ENCODE results near the gene CNIH2.

The CNIH2 gene

DNA sequence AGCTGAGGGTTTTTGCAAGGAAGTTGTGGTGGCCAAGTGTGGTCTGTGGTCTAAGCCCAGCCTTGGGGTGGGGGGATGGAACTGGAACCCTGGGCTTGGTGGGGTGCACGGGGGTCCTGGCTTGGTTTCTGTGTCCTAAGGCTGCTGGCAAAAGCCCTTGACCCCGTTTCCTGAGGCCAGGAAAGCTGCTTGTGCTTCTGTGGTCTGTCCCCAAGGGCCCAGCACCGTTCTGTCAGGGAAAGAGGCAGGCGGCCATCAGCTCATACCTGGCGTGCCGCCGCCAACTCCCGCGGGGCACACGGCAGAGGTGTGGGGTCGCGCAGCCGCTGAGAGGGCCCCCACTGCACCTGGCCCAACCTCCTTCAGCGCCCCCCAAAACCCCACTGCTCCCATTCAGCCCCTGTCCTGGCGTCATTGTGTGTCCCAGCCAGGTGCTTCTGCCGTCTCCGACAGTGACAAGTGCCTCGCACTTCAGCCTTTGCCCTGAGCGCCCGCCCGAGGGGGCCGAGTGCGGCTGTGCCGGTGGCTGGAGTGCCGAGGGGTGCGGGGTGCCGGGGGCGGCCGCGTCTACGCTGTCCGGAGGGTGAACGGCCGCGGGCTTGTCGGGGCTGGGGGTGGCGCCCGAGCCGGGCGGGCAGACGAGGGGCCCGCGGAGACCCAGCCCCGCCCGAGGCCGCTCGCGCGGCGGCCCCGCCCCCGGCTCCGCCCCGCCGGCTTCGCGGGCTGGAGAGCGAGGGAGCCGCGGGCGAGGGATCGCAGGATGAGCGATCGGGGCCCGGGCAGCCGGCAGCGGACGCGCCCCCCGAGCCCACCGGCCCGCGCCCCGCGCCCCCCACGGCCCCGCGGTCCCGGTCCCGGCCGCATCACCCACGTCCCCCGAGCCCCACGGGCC, at the start of gene CNIH2:
CNIH2 (plus strand) TSS at position 705 of the 892 bp plus-strand sequence. CDS start 282 bp downstream, outside the sequence.
- H3K4me1 ChIP-seq (ENCODE audit: control insufficient read depth in 1 of 2, insufficient read depth in 2 of 2, low read length in 2 of 2): peaks cover 0 to 19% of the 10 kb centered on the region in 2 donors
- H3K9me3 ChIP-seq (ENCODE audit: control insufficient read depth in 1 of 2, low read length in 2 of 2): no peaks in the 10 kb centered on the region
- peaks cover 26 to 38% of the 10 kb centered on the region in 2 donors for H3K36me3 ChIP-seq (ENCODE audit: control insufficient read depth in 1 of 2, insufficient read depth in 2 of 2, low read length in 2 of 2)
- no peaks in the 10 kb centered on the region for H3K27me3 ChIP-seq (ENCODE audit: low read depth, low read length)
- H3K27ac ChIP-seq (ENCODE audit: low read length): no peak within 1 kb of the TSS
- H3K4me3 ChIP-seq (ENCODE audit: low read depth in 1 of 2, low read length in 2 of 2): peak within 1 kb of the TSS in 1 of 2 donors; percentile 28

DNA sequence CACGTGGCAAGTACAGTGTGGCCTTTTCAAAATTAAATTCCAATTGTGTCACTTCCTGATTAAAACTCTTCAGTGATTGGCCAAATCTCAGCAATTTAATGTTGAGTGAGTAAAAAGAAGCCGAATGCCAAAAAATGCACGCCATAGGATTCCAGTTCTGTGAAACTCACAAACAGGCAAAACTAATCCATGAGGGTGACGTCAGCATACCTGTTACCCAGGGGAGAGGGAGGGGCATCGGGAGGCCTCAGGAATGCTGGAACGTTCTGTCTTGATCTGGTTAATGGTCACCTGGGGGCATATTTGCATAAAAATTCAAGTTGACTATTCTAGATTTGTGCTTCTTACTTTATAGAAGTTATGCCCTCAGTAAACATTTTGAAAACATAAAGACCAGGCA, 49.5 kb upstream of the CNIH2 start:
- Histone ChIP-seq H3K4me1 (ENCODE audit: control insufficient read depth in 1 of 2, insufficient read depth in 2 of 2, low read length in 2 of 2) (no peaks in the 10 kb centered on the region), H3K27ac (ENCODE audit: low read length) (no peak overlapping the region), H3K36me3 (ENCODE audit: control insufficient read depth in 1 of 2, insufficient read depth in 2 of 2, low read length in 2 of 2) (peaks cover 27 to 67% of the 10 kb centered on the region in 2 donors), H3K4me3 (ENCODE audit: low read depth in 1 of 2, low read length in 2 of 2) (no peak overlapping the region), H3K9me3 (ENCODE audit: control insufficient read depth in 1 of 2, low read length in 2 of 2) (no peaks in the 10 kb centered on the region), H3K27me3 (ENCODE audit: low read depth, low read length) (no peaks in the 10 kb centered on the region)

GRCh38 chr11:66230156-66230555, 47.8 kb upstream of the CNIH2 start:
- peaks cover 27 to 70% of the 10 kb centered on the region in 2 donors for H3K36me3 ChIP-seq (ENCODE audit: control insufficient read depth in 1 of 2, insufficient read depth in 2 of 2, low read length in 2 of 2)
- H3K27me3 ChIP-seq (ENCODE audit: low read depth, low read length): no peaks in the 10 kb centered on the region
- H3K27ac ChIP-seq (ENCODE audit: low read length): no peak overlapping the region
- no peak overlapping the region for H3K4me3 ChIP-seq (ENCODE audit: low read depth in 1 of 2, low read length in 2 of 2)
- no peaks in the 10 kb centered on the region for H3K9me3 ChIP-seq (ENCODE audit: control insufficient read depth in 1 of 2, low read length in 2 of 2)
- no peaks in the 10 kb centered on the region for H3K4me1 ChIP-seq (ENCODE audit: control insufficient read depth in 1 of 2, insufficient read depth in 2 of 2, low read length in 2 of 2)

DNA sequence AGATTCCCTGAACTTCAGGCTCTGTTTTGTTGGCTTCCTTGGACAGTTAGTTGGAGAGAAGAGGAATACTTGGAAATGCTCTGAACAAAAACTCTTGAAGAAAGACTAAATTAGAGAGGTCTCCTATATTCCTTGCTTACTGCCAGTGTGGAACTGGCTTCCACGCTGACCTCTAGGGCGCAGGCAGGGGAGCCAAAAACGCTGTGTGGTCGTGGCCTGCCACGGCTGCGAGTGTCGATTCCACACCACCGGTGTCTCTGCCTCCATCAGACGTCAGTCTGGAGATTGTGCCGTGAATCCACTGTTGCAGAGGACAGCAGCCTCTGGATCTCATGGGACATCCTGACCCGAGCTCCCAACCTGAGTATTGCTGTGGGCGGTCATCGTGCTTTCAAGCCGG, 47.0 kb upstream of the CNIH2 start:
- Histone ChIP-seq H3K27me3 (ENCODE audit: low read depth, low read length) (no peaks in the 10 kb centered on the region), H3K27ac (ENCODE audit: low read length) (no peak overlapping the region), H3K4me3 (ENCODE audit: low read depth in 1 of 2, low read length in 2 of 2) (no peak overlapping the region), H3K9me3 (ENCODE audit: control insufficient read depth in 1 of 2, low read length in 2 of 2) (no peaks in the 10 kb centered on the region), H3K36me3 (ENCODE audit: control insufficient read depth in 1 of 2, insufficient read depth in 2 of 2, low read length in 2 of 2) (peaks cover 35 to 72% of the 10 kb centered on the region in 2 donors), H3K4me1 (ENCODE audit: control insufficient read depth in 1 of 2, insufficient read depth in 2 of 2, low read length in 2 of 2) (no peaks in the 10 kb centered on the region)

DNA sequence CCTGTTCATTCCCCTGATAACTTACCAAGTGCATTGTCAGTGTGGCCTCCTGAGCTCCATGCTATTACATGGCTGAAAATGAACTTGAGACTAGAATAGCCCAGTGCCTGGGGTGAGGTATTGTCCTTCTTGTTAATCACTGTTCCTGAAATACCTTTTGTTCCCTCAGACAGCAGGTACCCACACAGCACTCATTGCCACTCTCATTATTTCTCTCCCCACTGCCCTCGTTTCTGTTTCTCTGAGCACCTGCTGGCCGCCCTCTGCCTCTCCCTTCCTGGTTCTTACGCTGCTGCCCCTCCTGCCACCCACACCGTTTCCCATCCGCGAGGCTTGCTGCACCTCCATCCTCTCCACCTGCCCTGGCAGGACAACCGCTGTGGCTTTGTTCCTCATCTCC, 46.4 kb upstream of the CNIH2 start:
- H3K36me3 ChIP-seq (ENCODE audit: control insufficient read depth in 1 of 2, insufficient read depth in 2 of 2, low read length in 2 of 2): peaks cover 39 to 76% of the 10 kb centered on the region in 2 donors

DNA sequence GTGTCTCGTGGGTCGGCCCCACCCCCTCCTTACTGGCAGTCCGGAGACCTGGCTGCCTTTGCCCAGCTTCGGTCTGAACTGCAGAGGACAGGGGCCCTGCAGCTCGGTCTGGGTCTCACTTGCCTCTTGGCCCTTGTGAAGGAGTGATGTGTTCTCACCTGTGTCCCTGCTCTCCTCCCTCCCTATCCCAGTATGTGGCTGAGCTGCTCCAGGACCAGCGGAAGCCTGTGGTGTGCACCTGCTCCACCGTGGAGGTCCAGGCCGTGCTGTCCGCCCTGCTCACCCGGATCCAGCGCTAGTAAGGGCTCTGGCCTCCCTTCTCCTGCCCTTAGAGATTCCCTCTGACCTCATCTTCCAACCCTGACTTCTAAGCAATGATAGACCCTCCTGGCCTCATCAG, 45.2 kb upstream of the CNIH2 start:
- H3K27me3 ChIP-seq (ENCODE audit: low read depth, low read length): no peaks in the 10 kb centered on the region
- no peak overlapping the region for H3K27ac ChIP-seq (ENCODE audit: low read length)
- no peak overlapping the region for H3K4me3 ChIP-seq (ENCODE audit: low read depth in 1 of 2, low read length in 2 of 2)
- H3K4me1 ChIP-seq (ENCODE audit: control insufficient read depth in 1 of 2, insufficient read depth in 2 of 2, low read length in 2 of 2): no peaks in the 10 kb centered on the region
- no peaks in the 10 kb centered on the region for H3K9me3 ChIP-seq (ENCODE audit: control insufficient read depth in 1 of 2, low read length in 2 of 2)
- peaks cover 40 to 75% of the 10 kb centered on the region in 2 donors for H3K36me3 ChIP-seq (ENCODE audit: control insufficient read depth in 1 of 2, insufficient read depth in 2 of 2, low read length in 2 of 2)

More for the DNA sequence above, 46.4 kb upstream of the CNIH2 start:
- no peaks in the 10 kb centered on the region for H3K9me3 ChIP-seq (ENCODE audit: control insufficient read depth in 1 of 2, low read length in 2 of 2)
- H3K4me1 ChIP-seq (ENCODE audit: control insufficient read depth in 1 of 2, insufficient read depth in 2 of 2, low read length in 2 of 2): no peaks in the 10 kb centered on the region
- no peaks in the 10 kb centered on the region for H3K27me3 ChIP-seq (ENCODE audit: low read depth, low read length)
- no peak overlapping the region for H3K27ac ChIP-seq (ENCODE audit: low read length)
- no peak overlapping the region for H3K4me3 ChIP-seq (ENCODE audit: low read depth in 1 of 2, low read length in 2 of 2)

GRCh38 chr11:66233301-66233700, 44.7 kb upstream of the CNIH2 start:
- Histone ChIP-seq H3K36me3 (ENCODE audit: control insufficient read depth in 1 of 2, insufficient read depth in 2 of 2, low read length in 2 of 2) (peaks cover 34 to 75% of the 10 kb centered on the region in 2 donors), H3K27ac (ENCODE audit: low read length) (no peak overlapping the region), H3K27me3 (ENCODE audit: low read depth, low read length) (no peaks in the 10 kb centered on the region), H3K4me3 (ENCODE audit: low read depth in 1 of 2, low read length in 2 of 2) (no peak overlapping the region), H3K4me1 (ENCODE audit: control insufficient read depth in 1 of 2, insufficient read depth in 2 of 2, low read length in 2 of 2) (no peaks in the 10 kb centered on the region), H3K9me3 (ENCODE audit: control insufficient read depth in 1 of 2, low read length in 2 of 2) (no peaks in the 10 kb centered on the region)

- H3K27me3 ChIP-seq (ENCODE audit: low read depth, low read length): no peaks in the 10 kb centered on the region
- H3K4me1 ChIP-seq (ENCODE audit: control insufficient read depth in 1 of 2, insufficient read depth in 2 of 2, low read length in 2 of 2): no peaks in the 10 kb centered on the region
- H3K9me3 ChIP-seq (ENCODE audit: control insufficient read depth in 1 of 2, low read length in 2 of 2): no peaks in the 10 kb centered on the region
- H3K27ac ChIP-seq (ENCODE audit: low read length): no peak overlapping the region
- peaks cover 45 to 85% of the 10 kb centered on the region in 2 donors for H3K36me3 ChIP-seq (ENCODE audit: control insufficient read depth in 1 of 2, insufficient read depth in 2 of 2, low read length in 2 of 2)
- no peak overlapping the region for H3K4me3 ChIP-seq (ENCODE audit: low read depth in 1 of 2, low read length in 2 of 2)
These were observed 42.8 kb upstream of the CNIH2 start for GRCh38 chr11:66235141-66235540.

DNA sequence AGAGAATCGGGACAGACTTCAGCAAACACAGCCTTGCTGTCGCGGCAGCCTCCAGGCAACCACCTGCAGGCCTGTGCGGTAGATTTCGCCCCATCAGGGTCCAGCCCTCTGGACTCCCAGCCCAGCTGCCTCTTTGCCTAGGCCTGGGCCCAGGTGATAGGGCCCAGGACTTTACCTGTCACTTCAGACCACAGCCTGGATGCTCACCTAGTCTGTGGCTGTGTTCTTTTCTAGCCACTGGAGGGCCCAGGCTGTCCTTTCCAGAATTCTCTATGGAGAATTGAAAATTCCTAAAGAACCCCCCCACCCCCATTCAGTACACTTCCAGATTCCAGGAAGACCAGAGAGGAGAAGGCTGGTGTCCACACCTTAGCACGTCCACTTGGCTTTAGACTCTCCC, 40.1 kb upstream of the CNIH2 start:
- no peaks in the 10 kb centered on the region for H3K27me3 ChIP-seq (ENCODE audit: low read depth, low read length)
- H3K9me3 ChIP-seq (ENCODE audit: control insufficient read depth in 1 of 2, low read length in 2 of 2): no peaks in the 10 kb centered on the region
- peaks cover 40 to 84% of the 10 kb centered on the region in 2 donors for H3K36me3 ChIP-seq (ENCODE audit: control insufficient read depth in 1 of 2, insufficient read depth in 2 of 2, low read length in 2 of 2)
- H3K4me3 ChIP-seq (ENCODE audit: low read depth in 1 of 2, low read length in 2 of 2): no peak overlapping the region
- no peaks in the 10 kb centered on the region for H3K4me1 ChIP-seq (ENCODE audit: control insufficient read depth in 1 of 2, insufficient read depth in 2 of 2, low read length in 2 of 2)
- no peak overlapping the region for H3K27ac ChIP-seq (ENCODE audit: low read length)

GRCh38 chr11:66238786-66239413, 39.1 kb upstream of the CNIH2 start:
- H3K4me1 ChIP-seq (ENCODE audit: control insufficient read depth in 1 of 2, insufficient read depth in 2 of 2, low read length in 2 of 2): no peaks in the 10 kb centered on the region
- H3K4me3 ChIP-seq (ENCODE audit: low read depth in 1 of 2, low read length in 2 of 2): no peak overlapping the region
- H3K9me3 ChIP-seq (ENCODE audit: control insufficient read depth in 1 of 2, low read length in 2 of 2): no peaks in the 10 kb centered on the region
- no peak overlapping the region for H3K27ac ChIP-seq (ENCODE audit: low read length)
- peaks cover 43 to 84% of the 10 kb centered on the region in 2 donors for H3K36me3 ChIP-seq (ENCODE audit: control insufficient read depth in 1 of 2, insufficient read depth in 2 of 2, low read length in 2 of 2)
- no peaks in the 10 kb centered on the region for H3K27me3 ChIP-seq (ENCODE audit: low read depth, low read length)

DNA sequence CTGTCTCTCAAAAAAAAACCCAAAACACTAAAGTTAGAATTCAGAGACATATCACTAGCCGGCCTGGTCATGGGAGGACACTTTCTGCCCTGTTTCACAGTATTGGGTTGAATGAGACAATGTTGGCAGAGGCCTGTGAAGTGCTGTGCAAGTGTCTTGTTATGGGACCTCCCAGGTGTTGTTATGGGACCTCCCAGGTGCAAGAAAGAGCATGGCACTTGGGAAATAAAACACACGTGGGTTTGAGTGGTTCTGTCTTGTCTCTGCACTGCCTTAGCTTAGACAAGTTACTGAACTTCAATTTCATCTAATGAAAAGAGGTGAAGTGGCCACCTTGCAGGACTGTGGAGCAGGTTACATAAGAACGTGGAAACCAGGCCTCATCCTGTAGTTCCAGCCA, 38.5 kb upstream of the CNIH2 start:
- H3K9me3 ChIP-seq (ENCODE audit: control insufficient read depth in 1 of 2, low read length in 2 of 2): no peaks in the 10 kb centered on the region
- no peaks in the 10 kb centered on the region for H3K27me3 ChIP-seq (ENCODE audit: low read depth, low read length)
- no peak overlapping the region for H3K27ac ChIP-seq (ENCODE audit: low read length)
- H3K4me3 ChIP-seq (ENCODE audit: low read depth in 1 of 2, low read length in 2 of 2): no peak overlapping the region
- H3K4me1 ChIP-seq (ENCODE audit: control insufficient read depth in 1 of 2, insufficient read depth in 2 of 2, low read length in 2 of 2): no peaks in the 10 kb centered on the region
- H3K36me3 ChIP-seq (ENCODE audit: control insufficient read depth in 1 of 2, insufficient read depth in 2 of 2, low read length in 2 of 2): peaks cover 44 to 82% of the 10 kb centered on the region in 2 donors

Measured in muscle layer of duodenum (tissue), 2 donors.